Ishikawa (cell line): ENCODE measurements around the gene MCOLN3.
A peak's percentile ranks its signal among the peaks of the same experiment; 100 is the strongest.

Experiments
- CEBPB ChIP-seq: IDR thresholded peaks from 2 replicates; pipeline ENCODE4 v1.6.1; 2012
- EP300 ChIP-seq: IDR thresholded peaks from 2 replicates; pipeline ENCODE4 v1.6.1; 2012; ENCODE audit warnings: borderline replicate concordance
- TF ChIP-seq, protein P1 (sequence below): IDR thresholded peaks from 2 replicates; pipeline ENCODE4 v1.6.1; 2012; ENCODE audit warnings: low read depth, mild to moderate bottlenecking
- TF ChIP-seq, protein P2 (sequence below): IDR thresholded peaks from 2 replicates; pipeline ENCODE4 v1.6.1; 2012

DNA sequence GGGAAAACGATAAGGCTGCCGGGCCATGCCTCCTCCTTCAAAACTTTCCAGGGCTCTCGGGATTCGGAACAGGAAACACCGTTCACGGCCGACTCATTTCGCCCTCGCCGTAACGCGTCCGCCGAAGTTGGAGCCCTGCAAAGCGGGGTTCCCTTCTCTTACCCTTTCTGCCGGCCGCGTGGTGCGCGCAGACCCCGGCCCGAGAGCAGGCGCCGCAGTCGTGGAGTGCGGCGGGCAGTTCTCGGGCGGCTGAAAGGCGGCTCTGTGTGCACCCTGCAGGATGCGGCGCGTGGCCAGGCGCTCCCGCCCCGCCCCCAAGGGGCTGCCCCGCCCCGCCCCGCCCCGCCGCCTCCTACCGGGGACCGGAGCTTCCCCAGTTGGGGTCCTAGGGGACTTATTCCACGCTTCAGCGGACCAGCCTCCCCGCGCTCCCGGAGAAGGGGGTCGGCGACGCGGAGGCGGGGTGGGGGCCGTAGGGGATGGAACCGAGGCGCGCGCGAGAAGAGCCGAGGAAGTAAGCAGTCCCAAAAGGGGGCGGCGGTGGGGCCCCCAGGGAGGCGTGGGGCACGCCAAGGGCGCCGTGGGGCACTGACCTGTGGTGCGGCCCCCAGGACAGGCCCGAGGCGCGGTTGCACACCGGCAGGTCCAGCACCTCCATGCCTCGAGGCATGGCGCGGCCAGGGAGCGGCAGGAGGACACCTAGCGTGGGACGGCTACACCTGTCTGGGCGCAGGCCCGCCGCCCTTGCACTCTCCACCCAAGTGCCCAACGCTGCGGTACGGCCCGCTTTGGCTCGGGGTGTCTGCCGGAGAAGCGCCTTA, 51.2 kb downstream of the MCOLN3 start, which contains the start of gene MCOLN2:
- TF ChIP-seq EP300: no peak
- TF ChIP-seq, protein P1, sequence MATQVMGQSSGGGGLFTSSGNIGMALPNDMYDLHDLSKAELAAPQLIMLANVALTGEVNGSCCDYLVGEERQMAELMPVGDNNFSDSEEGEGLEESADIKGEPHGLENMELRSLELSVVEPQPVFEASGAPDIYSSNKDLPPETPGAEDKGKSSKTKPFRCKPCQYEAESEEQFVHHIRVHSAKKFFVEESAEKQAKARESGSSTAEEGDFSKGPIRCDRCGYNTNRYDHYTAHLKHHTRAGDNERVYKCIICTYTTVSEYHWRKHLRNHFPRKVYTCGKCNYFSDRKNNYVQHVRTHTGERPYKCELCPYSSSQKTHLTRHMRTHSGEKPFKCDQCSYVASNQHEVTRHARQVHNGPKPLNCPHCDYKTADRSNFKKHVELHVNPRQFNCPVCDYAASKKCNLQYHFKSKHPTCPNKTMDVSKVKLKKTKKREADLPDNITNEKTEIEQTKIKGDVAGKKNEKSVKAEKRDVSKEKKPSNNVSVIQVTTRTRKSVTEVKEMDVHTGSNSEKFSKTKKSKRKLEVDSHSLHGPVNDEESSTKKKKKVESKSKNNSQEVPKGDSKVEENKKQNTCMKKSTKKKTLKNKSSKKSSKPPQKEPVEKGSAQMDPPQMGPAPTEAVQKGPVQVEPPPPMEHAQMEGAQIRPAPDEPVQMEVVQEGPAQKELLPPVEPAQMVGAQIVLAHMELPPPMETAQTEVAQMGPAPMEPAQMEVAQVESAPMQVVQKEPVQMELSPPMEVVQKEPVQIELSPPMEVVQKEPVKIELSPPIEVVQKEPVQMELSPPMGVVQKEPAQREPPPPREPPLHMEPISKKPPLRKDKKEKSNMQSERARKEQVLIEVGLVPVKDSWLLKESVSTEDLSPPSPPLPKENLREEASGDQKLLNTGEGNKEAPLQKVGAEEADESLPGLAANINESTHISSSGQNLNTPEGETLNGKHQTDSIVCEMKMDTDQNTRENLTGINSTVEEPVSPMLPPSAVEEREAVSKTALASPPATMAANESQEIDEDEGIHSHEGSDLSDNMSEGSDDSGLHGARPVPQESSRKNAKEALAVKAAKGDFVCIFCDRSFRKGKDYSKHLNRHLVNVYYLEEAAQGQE: no peak
- TF ChIP-seq CEBPB: no peak
- TF ChIP-seq, protein P2, sequence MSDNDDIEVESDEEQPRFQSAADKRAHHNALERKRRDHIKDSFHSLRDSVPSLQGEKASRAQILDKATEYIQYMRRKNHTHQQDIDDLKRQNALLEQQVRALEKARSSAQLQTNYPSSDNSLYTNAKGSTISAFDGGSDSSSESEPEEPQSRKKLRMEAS: peak; percentile 26
